OCI-LY7 (cell line): ENCODE data around the gene KCNK4.

Source experiments
- CTCF ChIP-seq: fragments of 200-600 bp; sonication (generic); conservative IDR thresholded peaks from 2 replicates; pipeline ENCODE4 v1.5.1; 2014; ENCODE audit warnings: mild to moderate bottlenecking, antibody characterized with exemption, low read length, moderate library complexity, mixed read lengths
- EZH2phosphoT487 ChIP-seq: fragments of 200-600 bp; sonication (generic); IDR thresholded peaks from 2 replicates; pipeline ENCODE4 v1.6.1; 2018; ENCODE audit warnings: low read depth, borderline replicate concordance, mild to moderate bottlenecking, mixed run types, antibody characterized with exemption, low read length, moderate library complexity, mixed read lengths

- no peak for TF ChIP-seq CTCF
- TF ChIP-seq EZH2phosphoT487 = no peak
Measured at GRCh38 chr11:64275031-64275800, 15.9 kb upstream of the KCNK4 start.
